GM12878 (cell line): ENCODE data around the gene TIMM22. TPM values are rescaled to one million over a fixed set of nuclear protein-coding genes. Genes with fewer than 3 reads are reported as not detected.

ENCODE experiments used
- ATAC-seq: fragments of 200-7000 bp; cut with Tn5 transposase; 3 replicates; pipeline ENCODE4 v1.9.1; 2020; ENCODE audit warnings: mild to moderate bottlenecking, moderate library complexity
- BruUV-seq: library from RNA; stranded (reverse); fragments of 400-500 nt; replicated peaks from 2 replicates; lab custom pipeline; 2021; lab: Mats Ljungman, UMichigan
- CTCF ChIA-PET: fragments of 300-600 bp; sonication (Branson Sonifier 250); formaldehyde crosslinking; extraction: SDS; loops from one replicate; lab custom pipeline; 2021; ENCODE audit warnings: inconsistent platforms; lab: Yijun Ruan, JAX
- POLR2A ChIA-PET: fragments of 350-600 bp; formaldehyde crosslinking; extraction: SDS; loops from one replicate; lab custom pipeline; 2021; ENCODE audit warnings: inconsistent platforms; lab: Charles Lee
- RAD21 ChIA-PET: fragments of 300-600 bp; sonication (Branson Sonifier 250); formaldehyde crosslinking; loops from one replicate; lab custom pipeline; 2023; ENCODE audit warnings: antibody characterized with exemption; ENCODE audit not compliant: unreplicated experiment; lab: Charles Lee
- SMC1A ChIA-PET: fragments of 300-600 bp; sonication (Branson Sonifier 250); formaldehyde crosslinking; loops from one replicate; lab custom pipeline; 2023; ENCODE audit not compliant: unreplicated experiment, uncharacterized antibody; lab: Charles Lee
- DNase-seq: peaks from one replicate; pipeline ENCODE4 v3.0.0-alpha.2; 2011; ENCODE audit warnings: low read depth, low spot score
- FAIRE-seq: peaks from 3 replicates; lab custom pipeline; 2011; peaks lifted over from hg19 to GRCh38; lab: Jason Lieb, UNC
- H2AFZ ChIP-seq: 2 replicates; pipeline ENCODE4 v1.6.0; 2011; ENCODE audit warnings: low read depth, low read length, control low read depth; ENCODE audit not compliant: control insufficient read depth
- H3K27ac ChIP-seq: 2 replicates; pipeline ENCODE4 v1.5.1; 2011; ENCODE audit warnings: control low read depth; ENCODE audit not compliant: control insufficient read depth, insufficient read depth
- H3K27me3 ChIP-seq, 2 experiments: replicated peaks in 1 of 2; 2 replicates each; pipeline versions ENCODE4 v1.6.0 to v1.6.1; 2011; ENCODE audit warnings: low read length in 1 of 2; ENCODE audit not compliant: control insufficient read depth in 2 of 2, insufficient read depth in 2 of 2
- H3K36me3 ChIP-seq, 2 experiments: 2 replicates each; pipeline ENCODE4 v1.5.1; 2011; ENCODE audit warnings: low read length in 1 of 2; ENCODE audit not compliant: control insufficient read depth in 2 of 2, insufficient read depth in 2 of 2
- H3K4me1 ChIP-seq: 2 replicates; pipeline ENCODE4 v1.6.1; 2011; ENCODE audit warnings: mild to moderate bottlenecking, low read length, moderate library complexity, mixed read lengths; ENCODE audit not compliant: control insufficient read depth, insufficient read depth
- H3K4me2 ChIP-seq: 2 replicates; pipeline ENCODE4 v1.6.0; 2011; ENCODE audit warnings: control low read depth; ENCODE audit not compliant: control insufficient read depth, insufficient read depth
- H3K4me3 ChIP-seq: fragments of 200-600 bp; sonication (generic); 2 replicates; pipeline ENCODE4 v1.5.1; 2016
- H3K79me2 ChIP-seq: 2 replicates; pipeline ENCODE4 v1.6.0; 2011; ENCODE audit warnings: low read length; ENCODE audit not compliant: control insufficient read depth, insufficient read depth
- H3K9ac ChIP-seq: 2 replicates; pipeline ENCODE4 v1.8.0; 2011; ENCODE audit warnings: low read length, control low read depth, mixed read lengths; ENCODE audit not compliant: control insufficient read depth, insufficient read depth
- H3K9me3 ChIP-seq: replicated peaks from 3 replicates; pipeline ENCODE4 v1.5.1; 2011; ENCODE audit warnings: mild to moderate bottlenecking, low read length; ENCODE audit not compliant: control insufficient read depth, insufficient read depth
- H4K20me1 ChIP-seq: 2 replicates; pipeline ENCODE4 v1.6.0; 2011; ENCODE audit not compliant: control insufficient read depth, insufficient read depth
- ATF7 ChIP-seq: fragments of 450-650 bp; IDR thresholded peaks from 2 replicates; pipeline ENCODE4 v1.6.1; 2016; ENCODE audit warnings: low read depth, mild to moderate bottlenecking
- EP300 ChIP-seq, 2 experiments: fragments of 150-350 bp in 1 of 2; IDR thresholded peaks; 2 replicates each; pipeline ENCODE4 v1.6.1; 2011 to 2012; ENCODE audit warnings: low read depth in 2 of 2, low read length in 2 of 2, borderline replicate concordance in 1 of 2, improper control_type of control experiment in 1 of 2, inconsistent platforms in 1 of 2; ENCODE audit not compliant: control insufficient read depth in 1 of 2
- ESRRA ChIP-seq: IDR thresholded peaks from 2 replicates; pipeline ENCODE4 v1.6.1; 2012; ENCODE audit warnings: mild to moderate bottlenecking, low read length, improper control_type of control experiment
- MEF2B ChIP-seq: fragments of 450-650 bp; IDR thresholded peaks from 2 replicates; pipeline ENCODE4 v1.6.1; 2018; ENCODE audit warnings: mild to moderate bottlenecking, moderate library complexity; ENCODE audit not compliant: partially characterized antibody, poor library complexity, severe bottlenecking
- NR2C1 ChIP-seq: fragments of 450-650 bp; IDR thresholded peaks from 2 replicates; pipeline ENCODE4 v1.6.1; 2017; ENCODE audit warnings: antibody characterized with exemption, mild to moderate bottlenecking, moderate library complexity
- POLR2AphosphoS2 ChIP-seq: IDR thresholded peaks from 2 replicates; pipeline ENCODE4 v1.6.1; 2011; ENCODE audit warnings: low read depth, mild to moderate bottlenecking, low read length, improper control_type of control experiment, moderate library complexity
- ZNF384 ChIP-seq: IDR thresholded peaks from 2 replicates; pipeline ENCODE4 v1.6.1; 2012; ENCODE audit warnings: low read depth, mild to moderate bottlenecking, low read length, improper control_type of control experiment, borderline replicate concordance
- ZSCAN29 ChIP-seq: fragments of 450-650 bp; IDR thresholded peaks from 2 replicates; pipeline ENCODE4 v1.6.1; 2017; ENCODE audit warnings: mild to moderate bottlenecking, moderate library complexity
- WGBS: methylation state at CpG from one replicate; pipeline ENCODE4 v1.1.6; 2016; ENCODE audit warnings: low lambda C conversion rate; ENCODE audit not compliant: insufficient replicate concordance, insufficient coverage; ENCODE audit errors: missing lambda C conversion rate; 5-methylcytosine and 5-hydroxymethylcytosine counted together
- in situ Hi-C: fragments of 300-500 bp; cut with MboI; formaldehyde crosslinking; loops from 9 replicates; pipeline ENCODE4 v1.14.3; 2018; ENCODE audit warnings: mixed read lengths
- intact Hi-C: fragments of 100-400 bp; cut with micrococcal nuclease; formaldehyde crosslinking; loops from one replicate; pipeline ENCODE4 v1.14.2; 2022; ENCODE audit not compliant: unreplicated experiment
- polyA plus RNA-seq, 11 experiments: library from polyadenylated mRNA; depleted of rRNA in 4 of 11; unstranded in 6 of 11; stranded (reverse) in 5 of 11; fragments of >200 nt; fragmentation: Nextera tagmentation in 4 of 11; fragmentation: Illumina TruSeq in 1 of 11; extraction: Ambion mirVana in 4 of 11; extraction: Trizol in 1 of 11; gene quantifications; 1 replicate in 1 of 11; 2 replicates in 10 of 11; pipeline versions ENCODE4 v1.2.1 to v1.2.3, GENCODE V29; 2011 to 2016; ENCODE audit warnings: inconsistent platforms in 2 of 11, missing spikeins in 2 of 11, low read depth in 1 of 11
- total RNA-seq, 4 experiments: library from RNA; depleted of rRNA in 3 of 4; stranded (reverse); fragments of >200 nt in 3 of 4; fragmentation: Illumina TruSeq in 1 of 4; extraction: Trizol in 1 of 4; gene quantifications; 2 replicates each; pipeline versions ENCODE4 v1.2.1 to v1.2.3, GENCODE V29; 2013 to 2021
- TF ChIP-seq, protein P1 (sequence below): fragments of 450-650 bp; IDR thresholded peaks from 2 replicates; pipeline ENCODE4 v1.6.1; 2018; ENCODE audit warnings: borderline replicate concordance, mild to moderate bottlenecking; ENCODE audit not compliant: partially characterized antibody
- TF ChIP-seq, protein P2 (sequence below): fragments of 450-650 bp; IDR thresholded peaks from 2 replicates; pipeline ENCODE4 v1.6.1; 2016; ENCODE audit warnings: mild to moderate bottlenecking, moderate library complexity, borderline replicate concordance

The TIMM22 gene
- total and polyA plus RNA-seq, 10 of the 15 experiments (the other 5 are each of a cell fraction or from before 2014, with no cell fraction given) = 4.4 to 25.0 (median 10.6) TPM

DNA sequence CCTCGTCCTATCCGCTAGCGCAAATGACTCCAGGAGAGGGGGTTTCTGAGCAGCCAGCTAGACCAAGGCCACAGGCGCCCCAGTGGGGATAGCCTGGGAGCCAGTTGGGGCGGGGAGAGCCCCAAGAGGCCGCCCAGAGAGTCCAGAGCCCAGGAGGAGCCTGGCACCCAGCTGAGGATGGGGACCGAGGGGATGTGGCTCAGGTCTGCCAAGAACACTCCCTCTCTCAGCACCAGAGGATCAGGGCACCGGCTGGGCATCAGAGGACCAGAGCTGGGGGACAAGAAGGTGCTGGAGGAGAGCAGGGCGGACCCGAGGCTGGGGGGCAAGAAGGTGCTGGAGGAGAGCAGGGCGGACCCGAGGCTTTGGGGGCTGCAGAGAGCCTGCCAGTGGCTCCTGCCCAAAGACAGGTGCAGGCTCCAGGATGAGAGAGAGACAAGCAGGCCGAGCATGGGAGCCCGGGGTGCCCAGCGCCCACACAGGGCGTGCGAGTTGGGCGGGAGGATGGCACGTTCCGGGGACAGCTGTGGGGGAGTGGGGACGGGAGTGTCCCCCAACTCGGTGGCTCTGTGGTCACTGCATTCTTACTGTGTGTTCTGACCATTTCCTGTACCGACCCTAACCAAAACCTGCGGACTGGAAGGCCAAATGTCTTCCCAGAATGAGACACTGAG lies 39.4 kb downstream of the TIMM22 start:
- Histone ChIP-seq H3K9ac (no peak overlapping the region), H3K27ac (no peak overlapping the region), H3K79me2 (no peaks in the 10 kb centered on the region), H3K4me3 (no peak overlapping the region), H3K27me3 (no peaks in the 10 kb centered on the region), H3K36me3 (peaks cover 10 to 15% of the 10 kb centered on the region in 2 experiments; a peak in 3 of 4 replicates), H4K20me1 (no peaks in the 10 kb centered on the region), H2AFZ (no peak overlapping the region), H3K9me3 (no peaks in the 10 kb centered on the region), H3K4me1 (no peaks in the 10 kb centered on the region), H3K4me2 (no peak overlapping the region)
- ChIA-PET SMC1A (no interaction called here), POLR2A (no interaction called here), CTCF (no interaction called here), RAD21 (no interaction called here)
- ATAC-seq = no peak
- 89% methylated on average over 19 of the region's 24 CpGs for whole genome bisulfite sequencing
- no peak for DNase-seq
- intact Hi-C loops (no loop called here), in situ Hi-C loops (no loop called here)
- no TSS peak for BruUV-seq
- FAIRE-seq = no peak
- TF ChIP-seq POLR2AphosphoS2 (no peak), ESRRA (no peak), MEF2B (no peak), NR2C1 (no peak), ATF7 (no peak)

DNA sequence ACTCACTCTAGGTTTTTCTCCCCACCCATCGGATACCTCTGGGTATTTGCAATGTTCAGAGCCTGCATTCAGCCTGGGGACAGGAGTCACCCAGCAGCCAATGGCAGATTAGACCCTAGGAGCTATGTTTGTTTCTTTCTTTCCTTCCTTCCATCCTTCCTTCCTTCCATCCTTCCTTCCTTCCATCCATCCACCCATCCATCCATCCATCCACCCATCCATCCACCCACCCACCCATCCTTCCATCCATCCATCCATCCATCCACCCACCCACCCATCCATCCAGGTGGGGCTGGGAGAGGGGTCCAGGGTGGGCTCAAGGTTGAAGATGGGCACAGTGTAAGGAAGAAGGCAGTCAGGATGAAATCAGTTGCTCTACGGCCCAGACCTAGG lies 39.9 kb downstream of the TIMM22 start:
- no peak overlapping the region for H3K4me3 ChIP-seq
- in situ Hi-C loops (no loop called here), intact Hi-C loops (no loop called here)
- H3K9ac ChIP-seq = no peak overlapping the region
- DNase-seq (no peak), ATAC-seq (no peak), FAIRE-seq (no peak)
- H3K36me3 ChIP-seq = peaks cover 10 to 15% of the 10 kb centered on the region in 2 experiments; a peak in 3 of 4 replicates
- SMC1A ChIA-PET = no interaction called here
- H3K27me3 ChIP-seq = no peaks in the 10 kb centered on the region
- RAD21 ChIA-PET = no interaction called here
- no peak overlapping the region for H2AFZ ChIP-seq
- WGBS = 93% methylated on average over 2 of the region's 2 CpGs
- H4K20me1 ChIP-seq = no peaks in the 10 kb centered on the region
- POLR2A ChIA-PET = no interaction called here
- BruUV-seq = no TSS peak
- no peaks in the 10 kb centered on the region for H3K79me2 ChIP-seq
- no peak overlapping the region for H3K27ac ChIP-seq
- H3K4me1 ChIP-seq = no peaks in the 10 kb centered on the region
- no peak overlapping the region for H3K4me2 ChIP-seq
- CTCF ChIA-PET = no interaction called here
- no peaks in the 10 kb centered on the region for H3K9me3 ChIP-seq
- TF ChIP-seq ZSCAN29 (no peak), EP300 (IDR thresholded peaks at IDR 0.05; ENCODE audit: borderline replicate concordance in 1 of 2, control insufficient read depth in 1 of 2, low read depth in 2 of 2, low read length in 2 of 2) (no peak), ZNF384 (no peak)
- TF ChIP-seq, protein P1, sequence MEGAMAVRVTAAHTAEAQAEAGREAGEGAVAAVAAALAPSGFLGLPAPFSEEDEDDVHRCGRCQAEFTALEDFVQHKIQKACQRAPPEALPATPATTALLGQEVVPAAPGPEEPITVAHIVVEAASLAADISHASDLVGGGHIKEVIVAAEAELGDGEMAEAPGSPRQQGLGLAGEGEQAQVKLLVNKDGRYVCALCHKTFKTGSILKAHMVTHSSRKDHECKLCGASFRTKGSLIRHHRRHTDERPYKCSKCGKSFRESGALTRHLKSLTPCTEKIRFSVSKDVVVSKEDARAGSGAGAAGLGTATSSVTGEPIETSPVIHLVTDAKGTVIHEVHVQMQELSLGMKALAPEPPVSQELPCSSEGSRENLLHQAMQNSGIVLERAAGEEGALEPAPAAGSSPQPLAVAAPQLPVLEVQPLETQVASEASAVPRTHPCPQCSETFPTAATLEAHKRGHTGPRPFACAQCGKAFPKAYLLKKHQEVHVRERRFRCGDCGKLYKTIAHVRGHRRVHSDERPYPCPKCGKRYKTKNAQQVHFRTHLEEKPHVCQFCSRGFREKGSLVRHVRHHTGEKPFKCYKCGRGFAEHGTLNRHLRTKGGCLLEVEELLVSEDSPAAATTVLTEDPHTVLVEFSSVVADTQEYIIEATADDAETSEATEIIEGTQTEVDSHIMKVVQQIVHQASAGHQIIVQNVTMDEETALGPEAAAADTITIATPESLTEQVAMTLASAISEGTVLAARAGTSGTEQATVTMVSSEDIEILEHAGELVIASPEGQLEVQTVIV = no peak
- TF ChIP-seq, protein P2, sequence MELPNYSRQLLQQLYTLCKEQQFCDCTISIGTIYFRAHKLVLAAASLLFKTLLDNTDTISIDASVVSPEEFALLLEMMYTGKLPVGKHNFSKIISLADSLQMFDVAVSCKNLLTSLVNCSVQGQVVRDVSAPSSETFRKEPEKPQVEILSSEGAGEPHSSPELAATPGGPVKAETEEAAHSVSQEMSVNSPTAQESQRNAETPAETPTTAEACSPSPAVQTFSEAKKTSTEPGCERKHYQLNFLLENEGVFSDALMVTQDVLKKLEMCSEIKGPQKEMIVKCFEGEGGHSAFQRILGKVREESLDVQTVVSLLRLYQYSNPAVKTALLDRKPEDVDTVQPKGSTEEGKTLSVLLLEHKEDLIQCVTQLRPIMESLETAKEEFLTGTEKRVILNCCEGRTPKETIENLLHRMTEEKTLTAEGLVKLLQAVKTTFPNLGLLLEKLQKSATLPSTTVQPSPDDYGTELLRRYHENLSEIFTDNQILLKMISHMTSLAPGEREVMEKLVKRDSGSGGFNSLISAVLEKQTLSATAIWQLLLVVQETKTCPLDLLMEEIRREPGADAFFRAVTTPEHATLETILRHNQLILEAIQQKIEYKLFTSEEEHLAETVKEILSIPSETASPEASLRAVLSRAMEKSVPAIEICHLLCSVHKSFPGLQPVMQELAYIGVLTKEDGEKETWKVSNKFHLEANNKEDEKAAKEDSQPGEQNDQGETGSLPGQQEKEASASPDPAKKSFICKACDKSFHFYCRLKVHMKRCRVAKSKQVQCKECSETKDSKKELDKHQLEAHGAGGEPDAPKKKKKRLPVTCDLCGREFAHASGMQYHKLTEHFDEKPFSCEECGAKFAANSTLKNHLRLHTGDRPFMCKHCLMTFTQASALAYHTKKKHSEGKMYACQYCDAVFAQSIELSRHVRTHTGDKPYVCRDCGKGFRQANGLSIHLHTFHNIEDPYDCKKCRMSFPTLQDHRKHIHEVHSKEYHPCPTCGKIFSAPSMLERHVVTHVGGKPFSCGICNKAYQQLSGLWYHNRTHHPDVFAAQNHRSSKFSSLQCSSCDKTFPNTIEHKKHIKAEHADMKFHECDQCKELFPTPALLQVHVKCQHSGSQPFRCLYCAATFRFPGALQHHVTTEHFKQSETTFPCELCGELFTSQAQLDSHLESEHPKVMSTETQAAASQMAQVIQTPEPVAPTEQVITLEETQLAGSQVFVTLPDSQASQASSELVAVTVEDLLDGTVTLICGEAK = no peak
